Vagina (tissue), 2 donors: ENCODE results near the gene RSRC2. TPM values are rescaled to one million over a fixed set of nuclear protein-coding genes. Genes with fewer than 3 reads are reported as not detected.

Experiments used
- DNase-seq, 2 donors: peaks; one replicate each; pipeline ENCODE4 v3.0.0-alpha.2; 2017; ENCODE audit errors: extremely low spot score in 2 of 2
- H3K27ac ChIP-seq: fragments of 200-600 bp; sonication (generic); one replicate; pipeline ENCODE4 v1.5.1; 2019
- H3K27me3 ChIP-seq: fragments of 200-600 bp; sonication (generic); one replicate; pipeline ENCODE4 v1.5.1; 2019
- H3K36me3 ChIP-seq, 2 donors: fragments of 200-600 bp; sonication (generic); one replicate each; pipeline ENCODE4 v1.5.1; 2017 to 2019
- H3K4me1 ChIP-seq: fragments of 200-600 bp; sonication (generic); one replicate; pipeline ENCODE4 v1.5.1; 2019
- H3K4me3 ChIP-seq, 2 donors: fragments of 200-600 bp; sonication (generic); 1 replicate in 1 of 2; 2 replicates in 1 of 2; pipeline ENCODE4 v1.5.1; 2016 to 2019
- H3K9me3 ChIP-seq: fragments of 200-600 bp; sonication (generic); one replicate; pipeline ENCODE4 v1.5.1; 2019
- CTCF ChIP-seq, 3 experiments: fragments of 450-650 bp in 2 of 3; fragments of 200-600 bp in 1 of 3; sonication (generic) in 1 of 3; IDR thresholded peaks; one replicate each; pipeline ENCODE4 v1.5.1; 2017 to 2019; ENCODE audit warnings: antibody characterized with exemption in 3 of 3, mild to moderate bottlenecking in 2 of 3, moderate library complexity in 2 of 3
- POLR2A ChIP-seq, 2 donors: fragments of 450-650 bp; IDR thresholded peaks; one replicate each; pipeline ENCODE4 v1.6.1; 2017; ENCODE audit warnings: antibody characterized with exemption in 2 of 2, mild to moderate bottlenecking in 2 of 2, moderate library complexity in 2 of 2
- POLR2AphosphoS5 ChIP-seq, 2 donors: sonication (generic); formaldehyde crosslinking; IDR thresholded peaks; one replicate each; pipeline ENCODE4 v1.9.0; 2017; ENCODE audit warnings: antibody characterized with exemption in 2 of 2, mild to moderate bottlenecking in 2 of 2, low read depth in 1 of 2; ENCODE audit not compliant: insufficient read depth in 1 of 2
- intact Hi-C: fragments of 100-400 bp; cut with DNase I; formaldehyde crosslinking; loops from one replicate; pipeline ENCODE4 v1.15.1; 2023
- total RNA-seq: library from RNA; depleted of rRNA; stranded (reverse); fragments of >200 nt; gene quantifications from one replicate; pipeline ENCODE4 v1.2.3, GENCODE V29; 2016

The RSRC2 gene
- total RNA-seq, 1 donor from 2014 or later, result 93.3 TPM

- no peak for DNase-seq
- TF ChIP-seq POLR2A (IDR thresholded peaks at IDR 0.05) (no peak), POLR2AphosphoS5 (IDR thresholded peaks at IDR 0.05; ENCODE audit: insufficient read depth in 1 of 2, low read depth in 1 of 2) (no peak), CTCF (IDR thresholded peaks at IDR 0.05) (no peak)
- Histone ChIP-seq H3K4me1 (no peaks in the 10 kb centered on the region), H3K27me3 (no peaks in the 10 kb centered on the region), H3K27ac (no peak overlapping the region), H3K36me3 (peaks cover 14 to 100% of the 10 kb centered on the region in 2 donors), H3K4me3 (no peak overlapping the region), H3K9me3 (no peaks in the 10 kb centered on the region)
- intact Hi-C loops, result no loop called here
Measured at GRCh38 chr12:122508163-122508562, 18.6 kb downstream of the RSRC2 start.

- intact Hi-C loops, result no loop called here
- peaks cover under 1% of the 10 kb centered on the region for H3K4me1 ChIP-seq
- no peaks in the 10 kb centered on the region for H3K9me3 ChIP-seq
- DNase-seq, result no peak
- H3K36me3 ChIP-seq, result peaks cover 14 to 85% of the 10 kb centered on the region in 2 donors
- TF ChIP-seq CTCF (IDR thresholded peaks at IDR 0.05) (no peak), POLR2A (IDR thresholded peaks at IDR 0.05) (no peak), POLR2AphosphoS5 (IDR thresholded peaks at IDR 0.05; ENCODE audit: insufficient read depth in 1 of 2, low read depth in 1 of 2) (no peak)
- H3K27me3 ChIP-seq, result no peaks in the 10 kb centered on the region
- H3K27ac ChIP-seq, result no peak overlapping the region
- H3K4me3 ChIP-seq, result no peak overlapping the region
Measured at GRCh38 chr12:122506393-122506938, 20.3 kb downstream of the RSRC2 start.

GRCh38 chr12:122505419-122506051 is 21.2 kb downstream of the RSRC2 start:
- Histone ChIP-seq H3K36me3 (peaks cover 14 to 76% of the 10 kb centered on the region in 2 donors), H3K9me3 (no peaks in the 10 kb centered on the region), H3K4me3 (no peak overlapping the region), H3K27me3 (no peaks in the 10 kb centered on the region), H3K4me1 (peaks cover 6% of the 10 kb centered on the region), H3K27ac (no peak overlapping the region)
- no peak for DNase-seq
- no peak for TF ChIP-seq POLR2A (IDR thresholded peaks at IDR 0.05)
- no peak for TF ChIP-seq CTCF (IDR thresholded peaks at IDR 0.05)
- intact Hi-C loops, result no loop called here

- peaks cover 14 to 60% of the 10 kb centered on the region in 2 donors for H3K36me3 ChIP-seq
Measured at GRCh38 chr12:122503783-122504590, 22.7 kb downstream of the RSRC2 start.

More at GRCh38 chr12:122503783-122504590, 22.7 kb downstream of the RSRC2 start:
- H3K4me1 ChIP-seq, result peaks cover 13% of the 10 kb centered on the region
- intact Hi-C loops, result no loop called here
- H3K9me3 ChIP-seq, result no peaks in the 10 kb centered on the region
- H3K27ac ChIP-seq, result no peak overlapping the region
- no peak for TF ChIP-seq POLR2A (IDR thresholded peaks at IDR 0.05)
- no peak for TF ChIP-seq POLR2AphosphoS5 (IDR thresholded peaks at IDR 0.05; ENCODE audit: insufficient read depth in 1 of 2, low read depth in 1 of 2)
- no peak for TF ChIP-seq CTCF (IDR thresholded peaks at IDR 0.05)
- no peaks in the 10 kb centered on the region for H3K27me3 ChIP-seq
- DNase-seq, result no peak
- no peak overlapping the region for H3K4me3 ChIP-seq
